Kidney epithelial cell (primary cell): ENCODE results near the gene MAS1L. TPM values are rescaled to one million over a fixed set of nuclear protein-coding genes. Genes with fewer than 3 reads are reported as not detected.

Experiments
- DNase-seq: peaks from one replicate; pipeline ENCODE4 v3.0.0-alpha.2; 2010; ENCODE audit warnings: low read depth
- H3K27me3 ChIP-seq: 2 replicates; pipeline ENCODE4 v1.6.0; 2011; ENCODE audit warnings: low read length; ENCODE audit not compliant: control insufficient read depth, insufficient read depth
- H3K36me3 ChIP-seq: 2 replicates; pipeline ENCODE4 v1.5.1; 2011; ENCODE audit warnings: low read length; ENCODE audit not compliant: control insufficient read depth, insufficient read depth
- H3K4me3 ChIP-seq: 2 replicates; pipeline ENCODE4 v1.5.1; 2011; ENCODE audit warnings: low read depth, mild to moderate bottlenecking, control low read depth, low read length
- total RNA-seq: library from RNA; depleted of rRNA; stranded (reverse); fragments of >200 nt; gene quantifications from 2 replicates; pipeline ENCODE4 v1.2.3, GENCODE V29; 2015
- TF ChIP-seq, protein P1 (sequence below): IDR thresholded peaks from 2 replicates; pipeline ENCODE4 v1.5.1; 2011; ENCODE audit warnings: mild to moderate bottlenecking, moderate library complexity, low read length, control low read depth, inconsistent platforms; ENCODE audit not compliant: insufficient read depth, poor library complexity, severe bottlenecking

MAS1L gene
- total RNA-seq, 1 donor from 2014 or later: not detected

DNA sequence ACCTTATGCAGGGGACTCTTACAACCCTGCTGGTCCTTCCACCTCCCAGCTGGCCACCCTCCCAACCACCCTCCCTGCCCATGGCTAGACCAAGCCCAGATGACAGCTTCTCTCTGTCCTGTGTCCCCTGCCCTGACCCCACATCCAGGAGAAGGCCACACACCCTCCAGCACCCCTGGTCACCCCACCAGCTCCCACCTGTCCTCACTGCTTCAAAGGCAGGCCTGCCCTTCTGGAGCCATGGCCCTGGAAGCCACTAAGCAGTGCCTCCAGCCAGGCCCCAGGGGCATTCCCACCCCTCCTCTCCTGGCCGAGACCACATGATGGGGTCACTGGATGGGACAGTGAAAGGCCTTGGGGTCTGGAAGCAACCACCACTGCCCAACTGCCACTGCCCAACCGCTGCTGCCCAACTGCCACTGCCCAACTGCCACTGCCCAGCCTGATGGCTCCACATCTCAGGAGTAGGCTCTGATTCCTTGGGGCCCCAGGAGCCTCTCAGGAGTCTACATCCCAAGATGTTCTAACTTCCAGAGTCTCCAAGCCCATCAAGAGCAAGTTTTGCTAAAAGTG is 41.3 kb upstream of the MAS1L start:
- Histone ChIP-seq H3K36me3 (no peaks in the 10 kb centered on the region), H3K27me3 (no peaks in the 10 kb centered on the region), H3K4me3 (no peak overlapping the region)
- TF ChIP-seq, protein P1, sequence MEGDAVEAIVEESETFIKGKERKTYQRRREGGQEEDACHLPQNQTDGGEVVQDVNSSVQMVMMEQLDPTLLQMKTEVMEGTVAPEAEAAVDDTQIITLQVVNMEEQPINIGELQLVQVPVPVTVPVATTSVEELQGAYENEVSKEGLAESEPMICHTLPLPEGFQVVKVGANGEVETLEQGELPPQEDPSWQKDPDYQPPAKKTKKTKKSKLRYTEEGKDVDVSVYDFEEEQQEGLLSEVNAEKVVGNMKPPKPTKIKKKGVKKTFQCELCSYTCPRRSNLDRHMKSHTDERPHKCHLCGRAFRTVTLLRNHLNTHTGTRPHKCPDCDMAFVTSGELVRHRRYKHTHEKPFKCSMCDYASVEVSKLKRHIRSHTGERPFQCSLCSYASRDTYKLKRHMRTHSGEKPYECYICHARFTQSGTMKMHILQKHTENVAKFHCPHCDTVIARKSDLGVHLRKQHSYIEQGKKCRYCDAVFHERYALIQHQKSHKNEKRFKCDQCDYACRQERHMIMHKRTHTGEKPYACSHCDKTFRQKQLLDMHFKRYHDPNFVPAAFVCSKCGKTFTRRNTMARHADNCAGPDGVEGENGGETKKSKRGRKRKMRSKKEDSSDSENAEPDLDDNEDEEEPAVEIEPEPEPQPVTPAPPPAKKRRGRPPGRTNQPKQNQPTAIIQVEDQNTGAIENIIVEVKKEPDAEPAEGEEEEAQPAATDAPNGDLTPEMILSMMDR: no peak
- no peak for DNase-seq

DNA sequence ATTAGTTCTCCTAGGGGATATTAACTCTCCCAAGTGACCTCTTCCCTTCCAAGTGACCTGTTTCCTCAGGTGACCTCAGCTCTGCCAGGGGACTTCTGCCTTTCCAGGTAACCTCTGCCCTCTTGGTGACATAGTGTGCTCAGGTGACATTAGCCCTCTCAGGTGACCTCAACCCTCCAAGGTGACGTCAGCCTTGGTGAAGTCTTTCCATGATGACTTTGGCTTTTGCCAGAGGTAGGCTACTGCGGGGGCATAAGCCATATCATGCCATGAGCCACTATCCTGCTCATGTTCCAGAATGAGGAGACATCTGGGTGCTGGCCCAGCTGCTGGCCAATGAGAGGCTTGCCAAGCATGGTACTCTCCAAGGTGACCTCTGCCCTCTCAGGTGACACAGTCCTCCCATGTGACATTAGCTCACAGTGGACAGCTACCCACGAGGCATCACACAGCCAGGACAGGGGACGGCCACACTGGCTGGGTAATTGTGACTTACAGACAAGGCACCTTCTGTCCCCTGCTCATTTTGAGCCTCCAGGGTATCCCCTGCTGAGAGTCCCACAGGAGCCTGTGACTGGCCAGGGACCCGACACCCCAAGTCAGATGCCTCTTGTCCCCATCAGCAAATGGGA is 40.7 kb upstream of the MAS1L start:
- H3K4me3 ChIP-seq: no peak overlapping the region
- no peaks in the 10 kb centered on the region for H3K36me3 ChIP-seq
- no peak for DNase-seq
- TF ChIP-seq, protein P1: no peak
- no peaks in the 10 kb centered on the region for H3K27me3 ChIP-seq

- no peak for DNase-seq
- Histone ChIP-seq H3K36me3 (no peaks in the 10 kb centered on the region), H3K27me3 (no peaks in the 10 kb centered on the region), H3K4me3 (no peak overlapping the region)
- TF ChIP-seq, protein P1: no peak
Measured at GRCh38 chr6:29527564-29527963, 39.8 kb upstream of the MAS1L start.

GRCh38 chr6:29527126-29527525 is 39.4 kb upstream of the MAS1L start:
- TF ChIP-seq, protein P1: no peak
- Histone ChIP-seq H3K4me3 (no peak overlapping the region), H3K36me3 (no peaks in the 10 kb centered on the region), H3K27me3 (no peaks in the 10 kb centered on the region)
- no peak for DNase-seq

DNA sequence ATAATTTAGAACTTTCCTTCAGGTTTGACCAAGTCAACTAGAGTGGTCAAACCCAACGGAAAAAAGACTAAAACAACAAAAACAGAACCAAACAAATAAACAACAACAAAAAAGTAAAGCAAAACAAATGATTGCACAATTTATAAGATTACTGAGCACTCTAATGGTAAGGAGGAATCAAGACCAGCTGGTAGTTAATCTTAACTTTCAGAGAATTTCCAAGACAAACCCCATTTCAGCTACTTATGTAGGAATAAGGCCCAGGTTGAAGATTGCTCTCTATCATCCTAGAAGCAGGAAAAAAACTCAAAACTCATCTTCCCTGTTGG is 37.5 kb upstream of the MAS1L start:
- no peak overlapping the region for H3K4me3 ChIP-seq
- no peaks in the 10 kb centered on the region for H3K27me3 ChIP-seq
- DNase-seq: no peak
- H3K36me3 ChIP-seq: no peaks in the 10 kb centered on the region
- TF ChIP-seq, protein P1: no peak
